OCI-LY7 (cell line): Measurements from ENCODE around the gene CD52.

Source experiments
- CTCF ChIP-seq: fragments of 200-600 bp; sonication (generic); conservative IDR thresholded peaks from 2 replicates; pipeline ENCODE4 v1.5.1; 2014; ENCODE audit warnings: mild to moderate bottlenecking, antibody characterized with exemption, low read length, moderate library complexity, mixed read lengths
- EZH2phosphoT487 ChIP-seq: fragments of 200-600 bp; sonication (generic); IDR thresholded peaks from 2 replicates; pipeline ENCODE4 v1.6.1; 2018; ENCODE audit warnings: low read depth, borderline replicate concordance, mild to moderate bottlenecking, mixed run types, antibody characterized with exemption, low read length, moderate library complexity, mixed read lengths

- TF ChIP-seq CTCF (no peak), EZH2phosphoT487 (no peak)
Observed at GRCh38 chr1:26268290-26269197, 49.2 kb upstream of the CD52 start.
